Kidney (tissue), 14 donors: ENCODE data around the gene VOPP1. TPM values are rescaled to one million over a fixed set of nuclear protein-coding genes. Genes with fewer than 3 reads are reported as not detected.

ENCODE experiments used
- DNase-seq, 5 donors: peaks; one replicate each; pipeline ENCODE4 v3.0.0-alpha.2; 2013 to 2020
- FAIRE-seq: peaks from 2 replicates; lab custom pipeline; 2012; peaks lifted over from hg19 to GRCh38; lab: Jason Lieb, UNC
- H3K27ac ChIP-seq, 2 donors: one replicate each; pipeline ENCODE4 v1.7.0; 2013; ENCODE audit warnings: low read depth in 2 of 2, low read length in 2 of 2, inconsistent platforms in 1 of 2
- H3K27me3 ChIP-seq: one replicate; pipeline ENCODE4 v1.7.1; 2013; ENCODE audit warnings: low read length, inconsistent platforms; ENCODE audit not compliant: control insufficient read depth, insufficient read depth
- H3K36me3 ChIP-seq, 3 donors: one replicate each; pipeline versions ENCODE4 v1.7.0 to v1.7.1; 2013; ENCODE audit warnings: low read length in 3 of 3, control low read depth in 1 of 3, inconsistent platforms in 1 of 3; ENCODE audit not compliant: insufficient read depth in 3 of 3, control insufficient read depth in 2 of 3
- H3K4me1 ChIP-seq, 3 donors: one replicate each; pipeline versions ENCODE4 v1.7.0 to v1.7.1; 2013; ENCODE audit warnings: low read length in 3 of 3, inconsistent platforms in 1 of 3, low read depth in 1 of 3; ENCODE audit not compliant: control insufficient read depth in 2 of 3, insufficient read depth in 2 of 3
- H3K4me3 ChIP-seq, 3 donors: one replicate each; pipeline versions ENCODE4 v1.7.0 to v1.8.1; 2013; ENCODE audit warnings: low read length in 3 of 3, control low read depth in 1 of 3, inconsistent platforms in 1 of 3
- H3K9ac ChIP-seq, 3 donors: one replicate each; pipeline versions ENCODE4 v1.7.0 to v1.7.1; 2013; ENCODE audit warnings: low read length in 3 of 3, control low read depth in 1 of 3, inconsistent platforms in 1 of 3
- H3K9me3 ChIP-seq, 3 donors: one replicate each; pipeline versions ENCODE4 v1.7.0 to v1.7.1; 2013; ENCODE audit warnings: low read length in 3 of 3, control low read depth in 1 of 3, inconsistent platforms in 1 of 3; ENCODE audit not compliant: control insufficient read depth in 2 of 3, insufficient read depth in 1 of 3
- CTCF ChIP-seq: IDR thresholded peaks from 3 replicates; pipeline ENCODE4 v1.5.1; 2012; ENCODE audit warnings: mild to moderate bottlenecking, moderate library complexity, borderline replicate concordance; ENCODE audit not compliant: insufficient read depth; ENCODE audit errors: extremely low read depth
- intact Hi-C: fragments of 100-400 bp; cut with DNase I; formaldehyde crosslinking; loops from one replicate; pipeline ENCODE4 v1.11.1; 2022
- polyA plus RNA-seq: library from polyadenylated mRNA; stranded (reverse); fragments of 350-450 nt; fragmentation: Illumina TruSeq; extraction: RNeasy Lipid Tissue Mini Kit (QIAGEN cat#74804); gene quantifications from one replicate; pipeline ENCODE4 v1.2.3, GENCODE V29; 2014; ENCODE audit warnings: low read depth, low replicate concordance; ENCODE audit not compliant: insufficient read depth
- total RNA-seq: library from RNA; stranded (reverse); fragmentation: NEBNext Ultra II Directional; extraction: Animal tissue kit (Norgen Biotek cat#: 25700); gene quantifications from one replicate; pipeline ENCODE4 v1.2.1, GENCODE V29; 2021
- donor health status: control.
- donor health status: control.
- donor health status: control.
- donor health status: control.
- donor health status: control.
- donor health status: DM: yes; HTN: yes; CAD: no.
- donor health status: Normal renal cell carcinoma (clear cell type).

Gene VOPP1
- total and polyA plus RNA-seq, 2 donors from 2014 or later = 47.3 to 98.7 TPM

GRCh38 chr7:55429835-55430499 lies 142.3 kb downstream of the VOPP1 start:
- Histone ChIP-seq H3K27ac (no peak overlapping the region), H3K4me1 (peaks cover 0 to 8% (median 0%) of the 10 kb centered on the region in 3 donors), H3K9ac (no peak overlapping the region), H3K9me3 (no peaks in the 10 kb centered on the region), H3K4me3 (no peak overlapping the region), H3K36me3 (peaks cover 7 to 15% (median 7%) of the 10 kb centered on the region in 3 donors), H3K27me3 (no peaks in the 10 kb centered on the region)
- FAIRE-seq (no peak), DNase-seq (no peak)
- no peak for TF ChIP-seq CTCF
- intact Hi-C loops = no loop called here

- intact Hi-C loops = no loop called here
- Histone ChIP-seq H3K4me1 (peaks cover 0 to 11% (median 0%) of the 10 kb centered on the region in 3 donors), H3K27ac (no peak overlapping the region), H3K9ac (no peak overlapping the region), H3K27me3 (no peaks in the 10 kb centered on the region), H3K9me3 (no peaks in the 10 kb centered on the region), H3K4me3 (peak overlapping the region in 1 of 3 donors; percentile 22), H3K36me3 (peaks cover 7 to 15% (median 7%) of the 10 kb centered on the region in 3 donors)
- TF ChIP-seq CTCF = no peak
- FAIRE-seq (no peak), DNase-seq (peak in 3 of 5 donors; percentile 29 to 74 (median 43))
These were observed 144.5 kb downstream of the VOPP1 start for GRCh38 chr7:55427800-55428199.

GRCh38 chr7:55427342-55427741 lies 145.0 kb downstream of the VOPP1 start:
- peaks cover 0 to 9% (median 0%) of the 10 kb centered on the region in 3 donors for H3K4me1 ChIP-seq
- H3K9me3 ChIP-seq = no peaks in the 10 kb centered on the region
- intact Hi-C loops = no loop called here
- H3K27me3 ChIP-seq = no peaks in the 10 kb centered on the region
- FAIRE-seq = no peak
- H3K4me3 ChIP-seq = no peak overlapping the region
- no peak overlapping the region for H3K27ac ChIP-seq
- peaks cover 7 to 15% (median 7%) of the 10 kb centered on the region in 3 donors for H3K36me3 ChIP-seq
- DNase-seq = no peak
- TF ChIP-seq CTCF = no peak
- H3K9ac ChIP-seq = no peak overlapping the region
